ENCODE measurements around the gene PCAT6. TPM values are rescaled to one million over a fixed set of nuclear protein-coding genes. Genes with fewer than 3 reads are reported as not detected.

PCAT6 gene
- total and polyA plus RNA-seq, 2 donors (not counting 3 experiments of a cell fraction or from before 2014, with no cell fraction given) = 1.7 to 2.4 TPM

- Histone ChIP-seq H3K4me3 (replicated peaks in 1 of 3; ENCODE audit: insufficient read depth in 1 of 3, low read depth in 1 of 3, low read length in 3 of 3) (no peak overlapping the region), H3K79me2 (ENCODE audit: control insufficient read depth, insufficient read depth, low read length) (peaks cover 82% of the 10 kb centered on the region), H3K9me1 (replicated peaks; ENCODE audit: control insufficient read depth, extremely low read depth, insufficient read depth, low read length) (peaks cover 2% of the 10 kb centered on the region), H3K36me3 (ENCODE audit: control insufficient read depth in 2 of 2, extremely low read depth in 1 of 2, insufficient read depth in 2 of 2, low read length in 2 of 2) (peaks cover 0 to 2% of the 10 kb centered on the region in 2 experiments), H2AFZ (ENCODE audit: low read depth, low read length) (no peak overlapping the region), H3K9ac (replicated peaks; ENCODE audit: extremely low read depth, insufficient read depth, low read length) (no peak overlapping the region), H3K27ac (ENCODE audit: insufficient read depth, low read depth, low read length) (no peak overlapping the region), H3K4me2 (ENCODE audit: insufficient read depth, low read length) (no peak overlapping the region), H3K9me3 (replicated peaks; ENCODE audit: control insufficient read depth, insufficient read depth, low read length) (no peaks in the 10 kb centered on the region), H3K4me1 (ENCODE audit: control insufficient read depth, extremely low read depth, insufficient read depth, low read length) (peaks cover 2% of the 10 kb centered on the region), H3K27me3 (ENCODE audit: control insufficient read depth in 2 of 2, insufficient read depth in 2 of 2, low read length in 2 of 2) (no peaks in the 10 kb centered on the region), H4K20me1 (replicated peaks; ENCODE audit: control insufficient read depth, extremely low read depth, insufficient read depth, low read length) (peaks cover 18% of the 10 kb centered on the region)
- dilution Hi-C loops (cut with MboI; ENCODE audit: extremely low pct_ligation_motif_present, low sequenced_read_pairs) (no loop called here), intact Hi-C loops (cut with micrococcal nuclease) (no loop called here)
- BruUV-seq (replicated peaks) = no TSS peak
- CTCF ChIA-PET = no interaction called here
- POLR2A ChIA-PET = no interaction called here
- TF ChIP-seq FOS (IDR thresholded peaks at IDR 0.05; ENCODE audit: borderline replicate concordance, insufficient read depth, low read length) (no peak), EZH2 (IDR thresholded peaks at IDR 0.05; ENCODE audit: borderline replicate concordance, low read depth, low read length, severe bottlenecking) (no peak), POLR2A (IDR thresholded peaks at IDR 0.05; ENCODE audit: low read depth, low read length) (no peak), MYC (IDR thresholded peaks at IDR 0.05; ENCODE audit: low read depth, low read length) (no peak), JUN (IDR thresholded peaks at IDR 0.05; ENCODE audit: borderline replicate concordance, insufficient read depth, insufficient read length, low read depth) (no peak), GATA2 (IDR thresholded peaks at IDR 0.05; ENCODE audit: insufficient read depth, insufficient read length, low read depth, low read length) (no peak), MAX (IDR thresholded peaks at IDR 0.05; ENCODE audit: insufficient read depth, insufficient read length) (no peak), CTCF (IDR thresholded peaks at IDR 0.05; ENCODE audit: extremely low read depth in 1 of 2, insufficient read depth in 1 of 2, low read depth in 1 of 2, low read length in 2 of 2) (no peak), POLR2AphosphoS5 (IDR thresholded peaks at IDR 0.05; ENCODE audit: insufficient read depth, low read depth, low read length) (no peak)
- DNase-seq (ENCODE audit: low read depth, low spot score) (no peak), FAIRE-seq (no peak)
Measured at GRCh38 chr1:202802034-202802433, 8.7 kb upstream of the PCAT6 start.
